GM19468 (cell line): ENCODE results near the gene RNASE8.
"Not testable (repeated sequence)": the region's sequence is repeated elsewhere in the genome, so short reads cannot be mapped to it uniquely, and the experiment has no call there.

Experiments used
- ATAC-seq: cut with Tn5 transposase; IDR thresholded peaks from one replicate; pipeline ENCODE4 v1.9.1; 2021; ENCODE audit warnings: mild to moderate bottlenecking, moderate library complexity, moderate number of reproducible peaks; ENCODE audit not compliant: unreplicated experiment; ENCODE audit errors: extremely low read depth

RNASE8 gene

DNA sequence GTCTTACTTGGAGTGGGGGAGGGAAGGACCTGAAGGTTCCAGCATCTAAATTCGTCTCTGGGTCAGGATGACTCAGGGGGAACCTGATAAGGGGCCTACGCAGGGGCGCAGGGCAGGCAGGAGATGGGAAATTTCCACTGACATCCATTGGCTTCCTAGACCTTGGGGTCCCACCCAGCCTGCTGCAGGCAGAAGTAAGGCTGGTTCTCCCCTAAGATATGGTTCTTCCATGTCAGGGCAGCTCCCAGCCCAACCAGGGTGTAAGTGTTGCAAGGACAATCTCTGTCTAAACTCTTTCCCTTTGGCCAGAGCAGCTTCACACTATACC lies 30.7 kb upstream of the RNASE8 start:
- no peak for ATAC-seq

DNA sequence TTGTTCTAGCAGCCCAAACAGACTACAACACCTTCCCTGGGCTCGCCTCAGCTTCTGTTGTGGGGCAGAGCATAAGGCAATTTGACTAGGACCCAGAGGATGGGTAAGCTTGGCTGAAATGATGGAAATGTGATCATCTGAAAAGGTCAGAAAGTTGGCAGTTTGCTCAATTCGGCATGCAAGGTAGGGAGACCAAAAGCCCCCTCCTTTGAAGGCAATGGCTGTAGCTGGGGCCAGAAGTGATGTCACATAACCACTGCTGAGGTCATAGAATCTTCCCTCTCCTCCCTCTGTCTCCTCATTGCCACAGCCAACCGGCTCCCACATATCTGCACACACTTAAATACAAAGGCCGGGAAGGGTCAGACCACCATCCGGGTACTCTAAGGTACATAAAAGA lies 27.7 kb upstream of the RNASE8 start, which contains the start of gene TPPP2:
Gene TPPP2, plus strand, starts transcription at position 301 of the 400 bp plus-strand sequence. CDS start 365 bp downstream, outside the sequence.
- ATAC-seq: no peak

DNA sequence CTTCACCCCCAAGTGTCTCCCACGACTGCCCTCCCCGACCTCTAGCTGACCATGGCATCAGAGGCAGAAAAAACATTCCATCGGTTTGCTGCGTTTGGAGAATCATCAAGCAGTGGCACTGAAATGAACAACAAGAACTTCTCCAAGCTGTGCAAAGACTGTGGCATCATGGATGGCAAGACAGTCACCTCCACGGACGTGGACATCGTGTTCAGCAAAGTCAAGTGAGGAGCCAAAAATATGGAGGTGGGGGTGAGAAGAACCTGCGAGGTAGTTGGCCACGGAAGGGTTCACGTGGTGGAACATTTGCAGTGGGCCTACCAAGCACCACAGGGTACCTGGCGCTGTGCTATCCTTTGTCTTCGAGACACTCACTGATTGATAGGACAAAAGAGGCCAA lies 27.1 kb upstream of the RNASE8 start:
- ATAC-seq: no peak

DNA sequence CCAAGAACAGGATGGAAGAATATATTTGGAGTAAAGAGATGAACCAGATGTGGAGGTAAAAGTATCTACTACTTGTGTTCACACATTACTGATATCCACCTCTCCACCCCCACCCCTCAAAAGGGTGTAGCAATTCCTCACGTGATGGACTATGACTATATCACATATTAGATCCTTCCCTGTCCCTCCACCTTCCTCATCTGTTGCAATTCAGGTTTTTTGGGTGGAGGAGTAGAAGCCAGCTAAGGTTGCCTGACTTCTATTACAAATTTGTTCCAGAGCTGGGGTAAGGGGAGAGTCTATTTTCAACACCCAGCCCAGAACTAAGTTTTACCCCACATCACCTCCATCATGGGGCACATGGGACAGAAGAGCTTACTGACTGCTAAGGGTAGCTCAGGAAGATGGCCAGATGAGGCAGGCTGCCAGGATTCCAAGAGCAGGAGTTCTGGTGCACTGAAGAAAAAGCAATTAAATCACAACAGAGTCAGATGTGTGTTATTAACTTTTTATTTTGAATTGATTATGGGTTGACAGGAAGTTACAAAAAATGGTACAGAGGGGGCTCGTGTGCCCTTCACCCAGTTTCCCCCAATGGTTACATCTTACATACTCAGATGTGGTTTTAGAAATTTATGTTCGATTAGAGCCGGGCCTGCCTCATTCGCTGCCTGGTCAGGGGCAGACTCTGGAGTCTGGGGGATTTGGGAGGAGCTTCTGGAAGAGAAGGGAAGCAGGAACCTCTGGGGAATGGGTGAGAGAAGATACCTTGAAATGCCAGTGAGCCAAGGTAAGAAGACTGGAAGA lies 25.1 kb upstream of the RNASE8 start:
- ATAC-seq: no peak

DNA sequence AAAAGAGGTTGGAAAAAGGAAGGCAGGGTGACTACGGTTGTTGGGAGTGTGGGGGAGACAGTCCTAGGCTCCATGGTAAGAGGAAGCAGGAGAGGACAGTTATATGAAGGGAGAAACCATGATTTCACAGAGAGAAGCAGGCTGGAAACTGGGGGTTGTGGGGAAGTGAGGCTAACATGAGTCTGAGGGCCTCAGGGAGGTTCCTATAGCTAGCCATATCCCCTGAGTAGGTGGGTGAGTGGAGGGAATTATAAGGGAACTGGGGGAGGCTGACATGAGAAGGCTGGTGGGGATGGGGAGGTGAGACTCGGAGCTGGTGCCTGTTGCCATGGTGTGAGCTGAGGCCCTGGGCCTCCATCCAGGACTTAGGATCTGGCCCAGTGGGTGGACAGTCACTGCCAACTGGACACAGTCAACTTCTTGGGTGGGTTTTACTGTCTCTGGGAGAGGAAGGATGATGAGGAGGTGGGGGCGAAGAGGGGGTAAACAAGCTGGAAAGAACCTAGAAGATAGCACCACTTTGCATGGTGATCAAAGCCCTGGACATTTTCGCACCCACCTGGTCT lies 24.4 kb upstream of the RNASE8 start:
- ATAC-seq: no peak

DNA sequence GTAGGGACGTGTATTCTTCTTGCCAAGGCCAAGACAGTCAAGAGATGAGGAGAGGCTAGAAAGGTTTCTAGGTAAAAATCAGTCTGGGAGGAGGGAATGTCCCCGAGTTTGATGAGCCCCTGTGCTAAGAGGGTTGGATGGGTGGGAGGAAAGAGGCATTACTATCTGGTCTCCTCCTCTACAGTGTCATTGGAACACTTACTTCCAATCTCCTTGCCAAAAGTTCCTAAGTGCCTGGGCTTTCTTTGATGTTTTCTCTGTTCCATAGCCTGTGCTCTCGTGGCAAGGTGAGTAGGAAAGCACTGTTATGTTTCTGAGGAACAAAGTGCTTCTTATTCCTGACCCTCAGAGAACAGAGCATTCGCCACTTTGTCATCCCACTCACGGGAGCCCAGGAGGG lies 22.9 kb upstream of the RNASE8 start, which contains the start of gene RNASE13:
Gene RNASE13, minus strand, starts transcription at position 101 of the 400 bp plus-strand sequence. CDS start 519 bp downstream, outside the sequence.
- ATAC-seq: no peak

DNA sequence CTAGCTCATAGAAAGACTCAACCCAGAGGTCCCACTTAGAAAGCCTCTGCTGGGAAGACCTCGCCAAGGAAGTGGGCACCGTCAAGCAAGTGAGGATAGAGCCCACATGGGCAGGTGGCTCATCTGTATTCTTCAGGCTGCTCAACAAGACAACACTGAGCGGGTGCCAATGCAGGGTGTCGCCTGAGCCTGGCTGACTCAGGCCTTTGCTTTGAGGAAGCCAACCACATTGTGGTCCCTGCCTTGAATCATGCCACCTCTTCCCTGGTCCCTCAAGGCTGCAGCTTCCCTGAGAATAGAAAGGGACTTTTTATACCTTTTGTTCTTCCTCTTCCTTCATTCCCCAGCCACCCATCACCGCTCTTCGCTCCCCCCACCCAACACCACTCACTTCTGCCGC lies 20.9 kb upstream of the RNASE8 start:
- ATAC-seq: no peak

DNA sequence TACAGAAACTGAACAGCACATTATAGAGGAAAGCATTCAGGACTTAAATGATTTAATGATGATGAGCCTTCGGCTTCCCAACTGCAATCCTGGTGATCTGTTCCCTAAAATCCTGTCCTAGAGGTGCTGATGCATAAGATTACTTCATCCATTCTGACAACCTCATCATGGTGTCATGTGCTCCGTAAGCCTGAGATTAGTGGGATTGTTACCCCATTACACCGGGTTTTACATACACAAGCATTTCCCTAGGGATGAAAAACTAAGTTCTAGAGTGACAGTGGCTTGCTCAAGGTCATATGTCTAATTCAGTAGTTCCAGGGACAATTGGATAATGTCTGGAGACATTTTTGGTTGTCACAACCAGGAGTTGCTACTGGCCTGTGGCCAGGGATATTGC lies 20.5 kb upstream of the RNASE8 start:
- no peak for ATAC-seq

DNA sequence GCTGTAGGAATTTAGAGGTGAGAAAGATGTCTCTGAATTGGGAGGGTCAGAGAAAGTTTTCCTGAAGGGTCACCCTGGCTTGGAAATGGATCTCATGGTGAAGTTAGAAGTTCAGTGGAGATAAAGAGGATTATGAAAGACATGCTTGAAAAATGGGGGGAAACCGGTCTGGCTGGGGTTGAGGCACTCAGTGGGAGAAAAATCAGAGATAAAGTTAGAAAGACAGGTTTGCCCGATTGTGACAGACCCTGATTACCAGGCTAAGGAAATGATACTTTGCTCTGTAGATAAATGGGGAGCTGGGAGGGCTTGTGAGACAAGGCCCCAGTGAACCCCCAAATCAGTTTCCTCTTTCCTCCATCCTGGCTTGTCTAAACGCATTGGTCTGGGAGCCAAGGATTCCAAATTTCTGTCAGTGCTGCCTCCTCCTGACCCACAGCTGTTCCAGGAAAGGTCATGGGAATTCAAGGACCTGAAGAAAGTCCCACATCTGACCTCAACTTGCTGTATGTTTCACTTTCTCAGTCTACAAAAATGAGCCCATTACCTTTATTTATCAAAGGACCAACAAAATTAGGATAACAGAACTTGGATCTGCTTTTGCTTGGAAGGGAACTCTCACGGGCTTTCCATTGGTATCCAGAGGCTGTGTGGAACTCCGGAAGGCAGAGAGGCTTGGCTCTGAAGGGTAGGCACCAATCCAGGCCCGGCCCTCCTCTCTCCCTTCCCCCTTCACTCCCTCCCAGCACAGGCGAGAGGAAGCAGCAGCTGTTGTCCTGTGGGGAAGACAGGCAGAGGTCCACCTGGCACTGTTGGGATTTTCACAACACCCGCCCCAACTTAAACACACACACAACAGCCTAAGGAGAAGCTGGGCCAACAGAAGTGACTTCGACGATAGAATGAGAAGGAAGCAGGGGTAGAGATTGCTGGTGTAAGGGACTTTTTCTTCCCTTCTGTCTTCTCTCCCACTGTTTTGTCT lies 18.9 kb upstream of the RNASE8 start:
- no peak for ATAC-seq

DNA sequence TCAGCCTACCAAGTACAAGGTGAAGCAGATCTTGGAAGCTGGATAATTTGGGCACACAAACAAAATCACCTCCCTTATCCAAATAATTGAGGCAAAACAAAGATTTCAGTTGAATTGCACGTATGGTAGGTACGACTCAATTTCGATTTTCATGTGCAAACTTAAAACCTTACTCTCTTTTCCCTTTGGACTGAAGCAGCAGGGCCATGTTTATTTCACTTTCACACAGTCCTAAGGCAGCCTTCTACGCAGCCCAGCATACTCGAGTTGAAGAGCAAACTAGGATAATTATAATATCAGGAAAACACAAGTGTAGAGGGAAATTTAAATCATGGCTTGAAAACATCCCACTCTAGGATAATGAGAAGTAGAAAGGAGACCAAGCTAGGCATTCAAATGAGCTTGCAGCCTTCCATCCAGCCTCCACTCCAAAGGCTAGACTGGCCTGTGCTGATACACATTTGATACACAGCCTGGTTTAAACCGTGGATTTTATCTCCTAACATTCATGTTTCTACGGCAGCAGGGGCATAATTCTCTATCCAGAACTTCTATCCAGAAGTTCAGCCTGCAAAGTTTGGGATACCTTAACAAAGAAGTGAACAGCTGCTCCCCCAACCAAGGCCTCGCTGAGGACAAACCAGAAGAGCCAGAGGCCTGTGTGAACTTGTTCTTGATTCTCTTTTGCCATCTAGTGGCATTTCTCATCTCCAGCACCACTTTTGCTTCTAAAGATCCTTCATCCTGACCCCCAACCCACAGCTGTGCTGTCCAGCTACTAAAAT lies 17.8 kb upstream of the RNASE8 start:
- ATAC-seq: no peak

DNA sequence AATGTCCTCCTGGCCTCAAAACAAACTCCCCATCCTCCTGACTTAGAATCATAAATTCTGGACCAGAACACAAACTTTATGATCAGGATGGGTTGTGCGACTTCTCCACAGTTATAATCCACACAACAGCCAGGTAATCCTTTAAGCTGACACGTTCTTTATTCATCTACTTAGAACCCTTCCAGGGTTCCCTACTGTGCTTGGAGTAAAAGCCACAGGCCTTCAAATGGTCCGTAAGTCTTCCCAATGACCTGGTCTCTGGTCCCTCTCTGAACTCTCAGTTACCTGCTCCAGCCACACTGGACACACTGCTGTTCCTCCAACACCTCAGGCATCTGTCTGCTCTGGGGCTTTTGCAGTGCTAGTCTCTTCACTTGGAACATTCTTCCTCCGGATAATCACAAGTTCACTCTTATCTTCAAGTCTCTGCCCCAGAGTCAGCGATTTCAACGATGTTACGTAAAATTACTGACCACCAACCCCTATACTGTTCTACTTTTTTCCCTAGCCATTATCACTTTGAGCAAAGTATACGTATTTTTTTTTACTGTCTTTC lies 17.2 kb upstream of the RNASE8 start:
- ATAC-seq: no peak

DNA sequence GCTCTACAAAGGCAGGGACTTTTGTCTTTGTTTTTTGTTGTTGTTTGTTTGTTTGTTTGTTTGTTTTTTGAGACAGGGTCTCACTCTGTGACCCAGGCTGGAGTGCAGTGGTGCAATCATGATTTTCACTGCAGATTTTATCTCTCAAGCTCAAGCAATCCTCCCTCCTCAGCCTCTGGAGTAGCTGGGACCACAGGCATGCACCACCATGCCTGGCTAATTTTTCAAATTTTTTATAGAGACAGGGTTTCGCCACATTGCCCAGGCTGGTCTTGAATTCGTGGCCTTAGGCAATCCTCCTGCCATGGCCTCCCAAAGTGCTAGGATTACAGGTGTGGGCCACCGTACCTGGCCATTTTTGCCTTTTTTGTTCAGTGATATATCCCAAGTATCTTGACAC lies 16.7 kb upstream of the RNASE8 start:
- ATAC-seq: not testable (repeated sequence)

DNA sequence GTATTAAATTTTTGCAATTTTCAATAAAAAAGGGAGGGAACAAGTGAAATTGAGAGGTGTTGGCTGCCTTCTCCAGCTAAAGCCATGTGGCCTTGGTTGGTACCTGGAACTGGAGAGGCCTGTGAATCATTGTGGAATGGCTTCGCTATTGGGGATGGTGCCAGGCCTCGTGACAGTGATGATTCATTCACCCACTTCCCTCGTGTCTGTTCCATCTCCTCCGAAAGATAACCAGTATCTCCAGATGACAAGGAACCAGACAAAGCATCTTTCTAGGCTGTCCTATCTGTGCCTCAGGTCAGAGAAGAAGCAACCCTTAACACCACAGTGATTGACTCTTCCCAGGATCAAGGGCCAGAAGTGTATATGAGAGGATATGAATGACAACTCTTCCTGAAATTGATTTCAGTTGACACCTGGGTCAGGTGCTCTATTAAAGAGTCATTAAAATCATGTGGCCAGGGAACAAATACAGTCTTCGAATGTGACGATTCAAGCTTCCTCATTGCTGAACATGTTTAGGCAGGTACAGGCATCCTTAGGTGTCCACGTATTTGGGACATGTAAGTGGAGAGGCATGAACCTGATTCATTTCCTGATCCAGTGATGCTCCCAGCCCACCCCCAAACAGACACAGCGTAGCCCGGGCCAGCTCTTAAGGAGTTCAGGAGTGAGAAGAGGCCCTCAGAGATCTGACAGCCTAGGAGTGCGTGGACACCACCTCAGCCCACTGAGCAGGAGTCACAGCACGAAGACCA lies 15.8 kb upstream of the RNASE8 start, which contains the start of gene RNASE7:
Gene RNASE7, plus strand, starts transcription at position 687 of the 758 bp plus-strand sequence. CDS start 631 bp downstream, outside the sequence.
- no peak for ATAC-seq

DNA sequence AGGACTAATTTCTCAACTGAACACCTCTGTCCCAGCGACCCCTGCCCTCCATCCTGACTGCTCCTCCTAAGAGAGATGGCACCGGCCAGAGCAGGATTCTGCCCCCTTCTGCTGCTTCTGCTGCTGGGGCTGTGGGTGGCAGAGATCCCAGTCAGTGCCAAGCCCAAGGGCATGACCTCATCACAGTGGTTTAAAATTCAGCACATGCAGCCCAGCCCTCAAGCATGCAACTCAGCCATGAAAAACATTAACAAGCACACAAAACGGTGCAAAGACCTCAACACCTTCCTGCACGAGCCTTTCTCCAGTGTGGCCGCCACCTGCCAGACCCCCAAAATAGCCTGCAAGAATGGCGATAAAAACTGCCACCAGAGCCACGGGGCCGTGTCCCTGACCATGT lies 14.7 kb upstream of the RNASE8 start:
- ATAC-seq: no peak

DNA sequence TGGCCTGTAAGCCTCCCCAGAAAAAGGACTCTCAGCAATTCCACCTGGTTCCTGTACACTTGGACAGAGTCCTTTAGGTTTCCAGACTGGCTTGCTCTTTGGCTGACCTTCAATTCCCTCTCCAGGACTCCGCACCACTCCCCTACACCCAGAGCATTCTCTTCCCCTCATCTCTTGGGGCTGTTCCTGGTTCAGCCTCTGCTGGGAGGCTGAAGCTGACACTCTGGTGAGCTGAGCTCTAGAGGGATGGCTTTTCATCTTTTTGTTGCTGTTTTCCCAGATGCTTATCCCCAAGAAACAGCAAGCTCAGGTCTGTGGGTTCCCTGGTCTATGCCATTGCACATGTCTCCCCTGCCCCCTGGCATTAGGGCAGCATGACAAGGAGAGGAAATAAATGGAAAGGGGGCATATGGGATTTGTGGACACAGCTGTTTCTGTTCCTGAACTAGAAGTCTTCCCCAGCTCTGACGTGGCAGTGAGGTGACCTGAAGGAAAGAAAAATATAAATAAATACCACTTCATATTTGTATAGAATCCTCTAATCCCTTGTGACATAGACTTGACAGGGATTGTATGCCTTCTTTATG lies 14.1 kb upstream of the RNASE8 start:
- no peak for ATAC-seq

DNA sequence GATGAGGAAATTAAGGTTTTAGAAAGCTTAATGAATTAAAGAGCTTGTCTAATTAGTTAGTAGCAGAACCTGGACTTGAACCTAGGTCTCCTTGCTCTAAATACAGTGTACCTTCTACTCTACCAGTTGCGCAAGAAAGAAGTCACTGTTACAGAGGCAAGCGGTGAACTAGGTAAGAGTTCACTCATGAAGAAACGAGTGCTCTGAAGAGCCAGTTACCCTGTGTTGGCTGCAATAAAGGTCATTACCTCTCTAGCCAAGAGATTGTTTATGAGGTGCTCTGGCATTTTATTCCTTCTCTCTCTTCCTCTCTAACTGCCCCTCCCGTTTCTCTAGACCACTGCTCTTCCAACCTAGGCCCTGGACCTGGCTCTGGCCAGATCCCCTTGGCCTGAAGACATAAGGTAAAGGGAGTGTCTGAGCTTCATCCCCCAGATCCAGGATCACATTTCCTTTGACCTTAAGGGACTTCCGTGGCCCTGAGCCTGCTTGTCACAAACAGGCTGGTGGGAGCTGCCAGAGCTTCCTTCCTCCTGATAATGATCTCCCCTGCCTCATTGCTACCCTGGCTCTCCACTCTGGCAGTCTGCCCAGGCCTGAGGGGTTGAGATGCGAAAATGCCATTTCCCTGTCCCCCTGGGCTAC lies 13.5 kb upstream of the RNASE8 start:
- no peak for ATAC-seq

DNA sequence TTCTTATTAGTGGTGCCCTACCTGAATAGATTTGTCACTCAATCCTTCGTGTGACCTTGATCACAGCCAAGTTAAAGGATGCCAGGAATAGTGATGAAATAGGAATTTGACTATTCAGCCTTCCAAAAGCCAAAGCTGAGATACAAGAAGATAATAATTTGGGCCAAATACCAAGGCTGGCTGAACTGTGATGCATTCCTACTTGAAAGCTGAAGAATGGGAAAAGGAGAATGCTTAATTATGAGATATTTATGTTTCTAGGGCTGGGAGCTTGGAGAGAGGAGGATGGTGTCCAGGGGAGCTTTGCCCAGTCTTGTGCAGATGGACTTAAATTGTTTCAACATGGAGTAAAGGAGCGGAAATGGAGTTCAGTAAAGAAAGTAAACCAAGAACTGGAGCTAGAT lies 10.2 kb upstream of the RNASE8 start:
- ATAC-seq: no peak

DNA sequence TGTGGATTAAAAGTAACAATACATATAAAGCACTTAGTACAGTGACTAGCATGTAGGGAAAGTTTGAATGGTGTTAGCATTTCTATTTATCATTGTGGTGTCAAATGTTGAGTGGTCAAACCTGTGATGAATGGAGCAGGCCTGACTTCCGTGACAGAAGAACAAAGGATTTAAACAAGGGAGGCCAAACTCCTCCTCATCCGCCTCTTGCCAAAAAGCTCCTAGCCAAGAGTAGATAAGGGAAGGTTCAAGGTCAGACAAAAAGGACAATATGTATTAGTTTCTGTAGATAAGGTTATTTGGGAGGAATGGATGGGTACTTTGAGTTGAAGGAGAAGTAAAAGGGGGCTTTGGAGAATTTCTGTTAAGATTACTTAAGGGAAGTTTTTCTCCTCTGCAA lies 9.0 kb upstream of the RNASE8 start:
- ATAC-seq: no peak
